H9 (cell line): ENCODE measurements around the gene MGAT5. TPM values are rescaled to one million over a fixed set of nuclear protein-coding genes. Genes with fewer than 3 reads are reported as not detected.
"Not testable (repeated sequence)": the region's sequence is repeated elsewhere in the genome, so short reads cannot be mapped to it uniquely, and the experiment has no call there.

Experiments used
- DNase-seq: peaks from one replicate; pipeline ENCODE4 v3.0.0-alpha.2; 2017
- H2AFZ ChIP-seq: one replicate; pipeline ENCODE4 v1.6.1; 2013; ENCODE audit warnings: mild to moderate bottlenecking, low read length, control low read depth, moderate library complexity
- H2AK5ac ChIP-seq: 2 replicates; pipeline ENCODE4 v1.6.1; 2013; ENCODE audit warnings: low read length, control low read depth, mixed read lengths; ENCODE audit not compliant: insufficient read length
- H2BK120ac ChIP-seq: one replicate; pipeline ENCODE4 v1.6.1; 2013; ENCODE audit warnings: low read depth, mild to moderate bottlenecking, low read length, control low read depth, inconsistent platforms; ENCODE audit not compliant: poor library complexity, severe bottlenecking
- H2BK12ac ChIP-seq: 2 replicates; pipeline ENCODE4 v1.6.1; 2013; ENCODE audit warnings: low read length, control low read depth, mixed read lengths, low read depth; ENCODE audit not compliant: insufficient read length
- H2BK15ac ChIP-seq: 2 replicates; pipeline ENCODE4 v1.6.1; 2013; ENCODE audit warnings: low read depth, low read length, control low read depth
- H2BK20ac ChIP-seq: one replicate; pipeline ENCODE4 v1.6.1; 2013; ENCODE audit warnings: low read depth, mild to moderate bottlenecking, low read length, control low read depth, inconsistent platforms; ENCODE audit not compliant: poor library complexity, severe bottlenecking
- H2BK5ac ChIP-seq: 2 replicates; pipeline ENCODE4 v1.6.1; 2013; ENCODE audit warnings: low read length, control low read depth, mixed read lengths; ENCODE audit not compliant: insufficient read length
- H3K14ac ChIP-seq: 2 replicates; pipeline ENCODE4 v1.6.1; 2013; ENCODE audit warnings: low read length, control low read depth; ENCODE audit not compliant: insufficient read depth
- H3K18ac ChIP-seq: 2 replicates; pipeline ENCODE4 v1.6.1; 2013; ENCODE audit warnings: low read depth, mild to moderate bottlenecking, mixed read lengths, low read length, control low read depth; ENCODE audit not compliant: insufficient read length
- H3K23ac ChIP-seq: 2 replicates; pipeline ENCODE4 v1.6.1; 2013; ENCODE audit warnings: low read length, control low read depth, mixed read lengths, low read depth; ENCODE audit not compliant: insufficient read length
- H3K23me2 ChIP-seq: 2 replicates; pipeline ENCODE4 v1.6.1; 2013; ENCODE audit warnings: low read depth, mild to moderate bottlenecking, mixed read lengths, low read length, control low read depth; ENCODE audit not compliant: insufficient read length, poor library complexity, severe bottlenecking
- H3K27ac ChIP-seq: 2 replicates; pipeline ENCODE4 v1.5.1; 2013; ENCODE audit warnings: low read length, control low read depth, mixed read lengths, low read depth; ENCODE audit not compliant: insufficient read length
- H3K27me3 ChIP-seq: 2 replicates; pipeline ENCODE4 v1.6.1; 2013; ENCODE audit warnings: low read length, control low read depth, inconsistent platforms; ENCODE audit not compliant: insufficient read depth
- H3K4ac ChIP-seq: 2 replicates; pipeline ENCODE4 v1.6.1; 2013; ENCODE audit warnings: low read depth, mild to moderate bottlenecking, control low read depth, inconsistent platforms, low read length, moderate library complexity
- H3K4me1 ChIP-seq: 2 replicates; pipeline ENCODE4 v1.6.1; 2013; ENCODE audit warnings: low read length, control low read depth, inconsistent platforms; ENCODE audit not compliant: insufficient read depth
- H3K4me2 ChIP-seq: 2 replicates; pipeline ENCODE4 v1.6.1; 2013; ENCODE audit warnings: low read length, control low read depth, mixed read lengths; ENCODE audit not compliant: insufficient read length, insufficient read depth
- H3K56ac ChIP-seq: 2 replicates; pipeline ENCODE4 v1.6.1; 2013; ENCODE audit warnings: low read depth, mild to moderate bottlenecking, mixed read lengths, low read length, control low read depth; ENCODE audit not compliant: insufficient read length
- H3K79me1 ChIP-seq: 2 replicates; pipeline ENCODE4 v1.6.1; 2013; ENCODE audit warnings: low read depth, mild to moderate bottlenecking, moderate library complexity, low read length, control low read depth, inconsistent platforms; ENCODE audit not compliant: insufficient read depth, poor library complexity, severe bottlenecking
- H3K79me2 ChIP-seq: 2 replicates; pipeline ENCODE4 v1.6.1; 2013; ENCODE audit warnings: low read length, control low read depth, inconsistent platforms; ENCODE audit not compliant: insufficient read depth
- H3K9ac ChIP-seq: 2 replicates; pipeline ENCODE4 v1.6.1; 2013; ENCODE audit warnings: low read length, control low read depth, mixed read lengths; ENCODE audit not compliant: insufficient read length; ENCODE audit errors: extremely low read depth
- H3K9me3 ChIP-seq: one replicate; pipeline ENCODE4 v1.6.1; 2013; ENCODE audit warnings: low read depth, low read length, inconsistent platforms; ENCODE audit not compliant: control insufficient read depth
- H3T11ph ChIP-seq: one replicate; pipeline ENCODE4 v1.6.1; 2013; ENCODE audit warnings: mild to moderate bottlenecking, low read length, control low read depth, inconsistent platforms
- H4K20me1 ChIP-seq: one replicate; pipeline ENCODE4 v1.6.1; 2013; ENCODE audit not compliant: control insufficient read depth, insufficient read length, insufficient read depth
- H4K5ac ChIP-seq: 2 replicates; pipeline ENCODE4 v1.6.1; 2013; ENCODE audit warnings: low read depth, mild to moderate bottlenecking, mixed read lengths, low read length, control low read depth; ENCODE audit not compliant: insufficient read length
- H4K8ac ChIP-seq: replicated peaks from 2 replicates; pipeline ENCODE4 v1.6.1; 2013; ENCODE audit warnings: low read length, control low read depth, mixed read lengths, low read depth; ENCODE audit not compliant: insufficient read length
- H4K91ac ChIP-seq: 2 replicates; pipeline ENCODE4 v1.6.1; 2013; ENCODE audit warnings: low read depth, mild to moderate bottlenecking, moderate library complexity, mixed read lengths, low read length, control low read depth; ENCODE audit not compliant: insufficient read length
- H3K27ac Mint-ChIP-seq, 3 experiments: 2 replicates in 2 of 3; 3 replicates in 1 of 3; pipeline ENCODE4 v1.8.0; 2020 to 2021; ENCODE audit warnings: mixed read lengths in 3 of 3, mild to moderate bottlenecking in 1 of 3, moderate library complexity in 1 of 3
- H3K27me3 Mint-ChIP-seq: 2 replicates; pipeline ENCODE4 v1.8.0; 2021; ENCODE audit warnings: low read depth, mild to moderate bottlenecking, moderate library complexity, mixed read lengths
- H3K36me3 Mint-ChIP-seq, 3 experiments: 2 replicates in 2 of 3; 3 replicates in 1 of 3; pipeline ENCODE4 v1.8.0; 2020 to 2021; ENCODE audit warnings: low read depth in 3 of 3, mixed read lengths in 3 of 3; ENCODE audit not compliant: insufficient read depth in 1 of 3
- H3K4me1 Mint-ChIP-seq, 2 experiments: 2 replicates each; pipeline ENCODE4 v1.8.0; 2020; ENCODE audit warnings: mixed read lengths in 2 of 2
- H3K4me3 Mint-ChIP-seq, 2 experiments: 2 replicates in 1 of 2; 3 replicates in 1 of 2; pipeline ENCODE4 v1.8.0; 2020 to 2021; ENCODE audit warnings: mild to moderate bottlenecking in 2 of 2, mixed read lengths in 2 of 2, moderate library complexity in 1 of 2
- H3K9me3 Mint-ChIP-seq, 2 experiments: 2 replicates in 1 of 2; 3 replicates in 1 of 2; pipeline ENCODE4 v1.8.0; 2020; ENCODE audit warnings: mild to moderate bottlenecking in 2 of 2, mixed read lengths in 2 of 2, moderate library complexity in 1 of 2
- WGBS: extraction: QIAGEN DNeasy Blood & Tissue Kit; methylation state at CpG from one replicate; pipeline ENCODE4 v1.1.7; 2013; ENCODE audit warnings: missing lambda C conversion rate, low lambda C conversion rate, mixed read lengths; ENCODE audit not compliant: insufficient read length; ENCODE audit errors: extremely low coverage; 5-methylcytosine and 5-hydroxymethylcytosine counted together
- total RNA-seq: library from RNA; stranded (reverse); gene quantifications from 2 replicates; pipeline ENCODE4 v1.2.1, GENCODE V29; 2021
- TF ChIP-seq, protein P1 (sequence below): fragments of 200-600 bp; sonication (generic); conservative IDR thresholded peaks from 3 replicates; pipeline ENCODE4 v1.8.0; 2021; ENCODE audit warnings: antibody characterized with exemption, mild to moderate bottlenecking

MGAT5 gene
- total RNA-seq, 1 experiment from 2014 or later = 25.7 TPM

DNA sequence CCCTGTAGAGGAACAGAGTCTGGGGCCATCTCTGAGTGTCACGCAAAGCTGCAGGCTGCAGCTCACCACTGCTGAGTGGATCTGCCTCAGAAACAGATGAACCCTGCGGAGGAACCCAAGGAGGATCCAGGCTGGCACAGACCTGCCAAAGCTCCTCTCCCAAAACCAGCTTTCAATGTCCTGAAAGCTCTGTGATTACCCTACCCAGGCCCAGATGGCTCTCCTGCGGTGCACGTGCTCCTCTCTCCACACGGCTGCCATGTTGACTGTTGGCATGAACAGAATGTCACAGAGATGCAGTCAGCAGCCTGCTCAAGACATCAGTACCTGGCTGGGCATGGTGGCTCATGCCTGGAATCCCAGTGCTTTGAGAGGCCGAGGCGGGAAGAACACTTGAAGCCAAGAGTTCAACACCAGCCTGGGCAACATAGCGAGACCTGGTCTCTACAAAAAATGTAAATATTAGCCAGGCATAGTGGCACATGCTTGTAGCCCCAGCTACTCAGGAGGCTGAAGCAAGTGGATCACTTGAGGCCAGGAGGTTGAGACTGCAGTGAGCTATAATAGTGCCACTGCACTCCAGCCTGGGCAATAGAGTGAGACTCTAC lies 216.8 kb downstream of the MGAT5 start:
- H3K27ac ChIP-seq = no peak overlapping the region
- no peak overlapping the region for H3T11ph ChIP-seq
- no CpG with 5 or more reads among the region's 8 CpGs for WGBS
- H3K14ac ChIP-seq = no peak overlapping the region
- H3K27me3 ChIP-seq = no peaks in the 10 kb centered on the region
- no peak overlapping the region for H3K4me3 Mint-ChIP-seq
- H2BK120ac ChIP-seq = no peak overlapping the region
- no peaks in the 10 kb centered on the region; a peak in 2 of 7 replicates for H3K36me3 Mint-ChIP-seq
- no peaks in the 10 kb centered on the region for H4K20me1 ChIP-seq
- no peaks in the 10 kb centered on the region for H3K4me1 ChIP-seq
- H2AK5ac ChIP-seq = no peak overlapping the region
- H2BK5ac ChIP-seq = no peak overlapping the region
- H4K91ac ChIP-seq = no peak overlapping the region
- H3K9me3 Mint-ChIP-seq = peaks cover 0 to 8% of the 10 kb centered on the region in 2 experiments; a peak in 1 of 5 replicates
- no peaks in the 10 kb centered on the region for H3K79me1 ChIP-seq
- TF ChIP-seq, protein P1, sequence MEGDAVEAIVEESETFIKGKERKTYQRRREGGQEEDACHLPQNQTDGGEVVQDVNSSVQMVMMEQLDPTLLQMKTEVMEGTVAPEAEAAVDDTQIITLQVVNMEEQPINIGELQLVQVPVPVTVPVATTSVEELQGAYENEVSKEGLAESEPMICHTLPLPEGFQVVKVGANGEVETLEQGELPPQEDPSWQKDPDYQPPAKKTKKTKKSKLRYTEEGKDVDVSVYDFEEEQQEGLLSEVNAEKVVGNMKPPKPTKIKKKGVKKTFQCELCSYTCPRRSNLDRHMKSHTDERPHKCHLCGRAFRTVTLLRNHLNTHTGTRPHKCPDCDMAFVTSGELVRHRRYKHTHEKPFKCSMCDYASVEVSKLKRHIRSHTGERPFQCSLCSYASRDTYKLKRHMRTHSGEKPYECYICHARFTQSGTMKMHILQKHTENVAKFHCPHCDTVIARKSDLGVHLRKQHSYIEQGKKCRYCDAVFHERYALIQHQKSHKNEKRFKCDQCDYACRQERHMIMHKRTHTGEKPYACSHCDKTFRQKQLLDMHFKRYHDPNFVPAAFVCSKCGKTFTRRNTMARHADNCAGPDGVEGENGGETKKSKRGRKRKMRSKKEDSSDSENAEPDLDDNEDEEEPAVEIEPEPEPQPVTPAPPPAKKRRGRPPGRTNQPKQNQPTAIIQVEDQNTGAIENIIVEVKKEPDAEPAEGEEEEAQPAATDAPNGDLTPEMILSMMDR = no peak
- no peak for DNase-seq
- H4K5ac ChIP-seq = no peak overlapping the region
- H3K56ac ChIP-seq = no peak overlapping the region
- no peak overlapping the region for H4K8ac ChIP-seq
- no peaks in the 10 kb centered on the region for H3K9me3 ChIP-seq
- no peak overlapping the region for H3K23ac ChIP-seq
- no peak overlapping the region for H2BK12ac ChIP-seq
- no peak overlapping the region for H3K4ac ChIP-seq
- no peak overlapping the region for H2BK15ac ChIP-seq
- peaks cover 2 to 4% of the 10 kb centered on the region in 2 experiments; a peak in 1 of 4 replicates for H3K4me1 Mint-ChIP-seq
- no peak overlapping the region for H2BK20ac ChIP-seq
- H3K27me3 Mint-ChIP-seq = peaks cover 3% of the 10 kb centered on the region
- no peaks in the 10 kb centered on the region for H3K23me2 ChIP-seq
- H3K79me2 ChIP-seq = no peaks in the 10 kb centered on the region
- no peak overlapping the region for H3K4me2 ChIP-seq
- peak overlapping the region in 1 of 3 experiments; percentile 35; a peak in 1 of 7 replicates for H3K27ac Mint-ChIP-seq
- H3K9ac ChIP-seq = no peak overlapping the region
- H2AFZ ChIP-seq = no peak overlapping the region
- no peak overlapping the region for H3K18ac ChIP-seq

DNA sequence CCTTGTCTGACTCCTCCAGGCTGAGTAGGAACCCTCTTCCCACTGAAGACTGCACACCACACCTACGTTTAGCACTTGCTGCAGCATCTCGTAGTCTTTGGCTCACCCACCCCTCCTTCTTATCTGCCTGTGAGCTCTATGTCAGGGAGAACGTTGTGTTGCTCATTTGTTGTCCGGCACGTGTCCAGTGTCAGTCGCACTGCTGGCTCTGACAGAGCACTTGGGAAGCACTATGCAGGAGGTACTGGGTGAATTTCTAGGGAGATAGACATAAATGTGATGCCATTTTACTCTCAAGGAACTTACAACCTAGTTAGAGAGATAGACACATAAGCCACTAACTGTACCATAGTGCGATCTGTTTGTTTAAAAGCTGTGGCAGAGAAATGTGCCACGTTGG lies 223.1 kb downstream of the MGAT5 start:
- not testable (repeated sequence) for H3K36me3 Mint-ChIP-seq, H3K27ac Mint-ChIP-seq, H4K91ac ChIP-seq, H2BK120ac ChIP-seq, H4K20me1 ChIP-seq, H3K9me3 Mint-ChIP-seq, H3K4me1 ChIP-seq, H3K79me1 ChIP-seq, H3K27me3 Mint-ChIP-seq, H4K5ac ChIP-seq, H2BK20ac ChIP-seq, H2AK5ac ChIP-seq, H3K18ac ChIP-seq, H3K14ac ChIP-seq, H3K27me3 ChIP-seq, H3K23me2 ChIP-seq, H4K8ac ChIP-seq, H3K23ac ChIP-seq, H3K79me2 ChIP-seq, H3K56ac ChIP-seq, H3T11ph ChIP-seq, H2BK15ac ChIP-seq, H3K4me3 Mint-ChIP-seq, H3K4ac ChIP-seq, H2BK5ac ChIP-seq, H2BK12ac ChIP-seq, H3K4me2 ChIP-seq, H3K4me1 Mint-ChIP-seq, H3K9ac ChIP-seq, H3K27ac ChIP-seq, DNase-seq, H3K9me3 ChIP-seq, H2AFZ ChIP-seq
- no CpG with 5 or more reads among the region's 8 CpGs for WGBS
